ENCODE measurements around the gene PIK3R1. TPM values are rescaled to one million over a fixed set of nuclear protein-coding genes. Genes with fewer than 3 reads are reported as not detected.

Gene PIK3R1
- total and polyA plus RNA-seq, 10 of the 15 experiments (the other 5 are each of a cell fraction or from before 2014, with no cell fraction given) = 7.8 to 38.4 (median 15.7) TPM

- TF ChIP-seq SRF (IDR thresholded peaks at IDR 0.05; ENCODE audit: low read depth in 2 of 2, low read length in 2 of 2) (no peak), EZH2 (IDR thresholded peaks at IDR 0.05; ENCODE audit: borderline replicate concordance, control insufficient read depth, low read depth, low read length) (no peak), ZBED1 (IDR thresholded peaks at IDR 0.05; ENCODE audit: borderline replicate concordance) (no peak)
- TF ChIP-seq, protein P1, sequence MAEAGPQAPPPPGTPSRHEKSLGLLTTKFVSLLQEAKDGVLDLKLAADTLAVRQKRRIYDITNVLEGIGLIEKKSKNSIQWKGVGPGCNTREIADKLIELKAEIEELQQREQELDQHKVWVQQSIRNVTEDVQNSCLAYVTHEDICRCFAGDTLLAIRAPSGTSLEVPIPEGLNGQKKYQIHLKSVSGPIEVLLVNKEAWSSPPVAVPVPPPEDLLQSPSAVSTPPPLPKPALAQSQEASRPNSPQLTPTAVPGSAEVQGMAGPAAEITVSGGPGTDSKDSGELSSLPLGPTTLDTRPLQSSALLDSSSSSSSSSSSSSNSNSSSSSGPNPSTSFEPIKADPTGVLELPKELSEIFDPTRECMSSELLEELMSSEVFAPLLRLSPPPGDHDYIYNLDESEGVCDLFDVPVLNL (IDR thresholded peaks at IDR 0.05; ENCODE audit: low read depth, low read length) = no peak
- TF ChIP-seq, protein P2, sequence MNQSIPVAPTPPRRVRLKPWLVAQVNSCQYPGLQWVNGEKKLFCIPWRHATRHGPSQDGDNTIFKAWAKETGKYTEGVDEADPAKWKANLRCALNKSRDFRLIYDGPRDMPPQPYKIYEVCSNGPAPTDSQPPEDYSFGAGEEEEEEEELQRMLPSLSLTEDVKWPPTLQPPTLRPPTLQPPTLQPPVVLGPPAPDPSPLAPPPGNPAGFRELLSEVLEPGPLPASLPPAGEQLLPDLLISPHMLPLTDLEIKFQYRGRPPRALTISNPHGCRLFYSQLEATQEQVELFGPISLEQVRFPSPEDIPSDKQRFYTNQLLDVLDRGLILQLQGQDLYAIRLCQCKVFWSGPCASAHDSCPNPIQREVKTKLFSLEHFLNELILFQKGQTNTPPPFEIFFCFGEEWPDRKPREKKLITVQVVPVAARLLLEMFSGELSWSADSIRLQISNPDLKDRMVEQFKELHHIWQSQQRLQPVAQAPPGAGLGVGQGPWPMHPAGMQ (IDR thresholded peaks at IDR 0.05; ENCODE audit: borderline replicate concordance) = no peak
- TF ChIP-seq, protein P3, sequence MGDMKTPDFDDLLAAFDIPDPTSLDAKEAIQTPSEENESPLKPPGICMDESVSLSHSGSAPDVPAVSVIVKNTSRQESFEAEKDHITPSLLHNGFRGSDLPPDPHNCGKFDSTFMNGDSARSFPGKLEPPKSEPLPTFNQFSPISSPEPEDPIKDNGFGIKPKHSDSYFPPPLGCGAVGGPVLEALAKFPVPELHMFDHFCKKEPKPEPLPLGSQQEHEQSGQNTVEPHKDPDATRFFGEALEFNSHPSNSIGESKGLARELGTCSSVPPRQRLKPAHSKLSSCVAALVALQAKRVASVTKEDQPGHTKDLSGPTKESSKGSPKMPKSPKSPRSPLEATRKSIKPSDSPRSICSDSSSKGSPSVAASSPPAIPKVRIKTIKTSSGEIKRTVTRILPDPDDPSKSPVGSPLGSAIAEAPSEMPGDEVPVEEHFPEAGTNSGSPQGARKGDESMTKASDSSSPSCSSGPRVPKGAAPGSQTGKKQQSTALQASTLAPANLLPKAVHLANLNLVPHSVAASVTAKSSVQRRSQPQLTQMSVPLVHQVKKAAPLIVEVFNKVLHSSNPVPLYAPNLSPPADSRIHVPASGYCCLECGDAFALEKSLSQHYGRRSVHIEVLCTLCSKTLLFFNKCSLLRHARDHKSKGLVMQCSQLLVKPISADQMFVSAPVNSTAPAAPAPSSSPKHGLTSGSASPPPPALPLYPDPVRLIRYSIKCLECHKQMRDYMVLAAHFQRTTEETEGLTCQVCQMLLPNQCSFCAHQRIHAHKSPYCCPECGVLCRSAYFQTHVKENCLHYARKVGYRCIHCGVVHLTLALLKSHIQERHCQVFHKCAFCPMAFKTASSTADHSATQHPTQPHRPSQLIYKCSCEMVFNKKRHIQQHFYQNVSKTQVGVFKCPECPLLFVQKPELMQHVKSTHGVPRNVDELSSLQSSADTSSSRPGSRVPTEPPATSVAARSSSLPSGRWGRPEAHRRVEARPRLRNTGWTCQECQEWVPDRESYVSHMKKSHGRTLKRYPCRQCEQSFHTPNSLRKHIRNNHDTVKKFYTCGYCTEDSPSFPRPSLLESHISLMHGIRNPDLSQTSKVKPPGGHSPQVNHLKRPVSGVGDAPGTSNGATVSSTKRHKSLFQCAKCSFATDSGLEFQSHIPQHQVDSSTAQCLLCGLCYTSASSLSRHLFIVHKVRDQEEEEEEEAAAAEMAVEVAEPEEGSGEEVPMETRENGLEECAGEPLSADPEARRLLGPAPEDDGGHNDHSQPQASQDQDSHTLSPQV (IDR thresholded peaks at IDR 0.05) = no peak
- TF ChIP-seq, protein P4, sequence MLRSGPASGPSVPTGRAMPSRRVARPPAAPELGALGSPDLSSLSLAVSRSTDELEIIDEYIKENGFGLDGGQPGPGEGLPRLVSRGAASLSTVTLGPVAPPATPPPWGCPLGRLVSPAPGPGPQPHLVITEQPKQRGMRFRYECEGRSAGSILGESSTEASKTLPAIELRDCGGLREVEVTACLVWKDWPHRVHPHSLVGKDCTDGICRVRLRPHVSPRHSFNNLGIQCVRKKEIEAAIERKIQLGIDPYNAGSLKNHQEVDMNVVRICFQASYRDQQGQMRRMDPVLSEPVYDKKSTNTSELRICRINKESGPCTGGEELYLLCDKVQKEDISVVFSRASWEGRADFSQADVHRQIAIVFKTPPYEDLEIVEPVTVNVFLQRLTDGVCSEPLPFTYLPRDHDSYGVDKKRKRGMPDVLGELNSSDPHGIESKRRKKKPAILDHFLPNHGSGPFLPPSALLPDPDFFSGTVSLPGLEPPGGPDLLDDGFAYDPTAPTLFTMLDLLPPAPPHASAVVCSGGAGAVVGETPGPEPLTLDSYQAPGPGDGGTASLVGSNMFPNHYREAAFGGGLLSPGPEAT (IDR thresholded peaks at IDR 0.05; ENCODE audit: low read depth) = no peak
Measured at GRCh38 chr5:68264024-68264956, 48.7 kb downstream of the PIK3R1 start (continued).

All from GM12878 (cell line).